GM19193 (cell line): ENCODE measurements around the gene FAM120A.

Source experiments
- POLR2A ChIP-seq: IDR thresholded peaks from 4 replicates; pipeline ENCODE4 v1.6.1; 2011; ENCODE audit not compliant: insufficient read depth, insufficient read length; ENCODE audit errors: extremely low read depth

Gene FAM120A

GRCh38 chr9:93480262-93480661 lies 28.8 kb downstream of the FAM120A start:
- TF ChIP-seq POLR2A = no peak

GRCh38 chr9:93480728-93481324 lies 29.3 kb downstream of the FAM120A start:
- TF ChIP-seq POLR2A = no peak

GRCh38 chr9:93483497-93483896 lies 32.0 kb downstream of the FAM120A start:
- no peak for TF ChIP-seq POLR2A

DNA sequence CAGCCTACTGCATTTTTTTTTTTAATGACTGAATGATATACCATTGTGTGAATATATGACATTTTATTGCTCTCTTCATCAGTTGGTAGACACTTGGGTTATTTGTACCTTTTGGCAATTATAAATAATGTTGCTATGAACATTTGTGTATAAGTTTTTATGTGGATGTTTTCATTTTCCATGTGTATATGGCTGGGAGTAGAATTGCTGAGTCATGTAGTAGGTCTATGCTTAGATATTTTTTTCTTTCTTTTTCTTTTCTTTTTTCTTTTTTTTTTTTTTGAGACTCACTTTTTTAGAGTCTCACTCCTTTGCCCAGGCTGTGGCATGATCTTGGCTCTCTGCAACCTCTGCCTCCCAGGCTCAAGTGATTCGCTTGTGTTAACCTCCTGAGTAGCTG lies 34.8 kb downstream of the FAM120A start:
- no peak for TF ChIP-seq POLR2A

DNA sequence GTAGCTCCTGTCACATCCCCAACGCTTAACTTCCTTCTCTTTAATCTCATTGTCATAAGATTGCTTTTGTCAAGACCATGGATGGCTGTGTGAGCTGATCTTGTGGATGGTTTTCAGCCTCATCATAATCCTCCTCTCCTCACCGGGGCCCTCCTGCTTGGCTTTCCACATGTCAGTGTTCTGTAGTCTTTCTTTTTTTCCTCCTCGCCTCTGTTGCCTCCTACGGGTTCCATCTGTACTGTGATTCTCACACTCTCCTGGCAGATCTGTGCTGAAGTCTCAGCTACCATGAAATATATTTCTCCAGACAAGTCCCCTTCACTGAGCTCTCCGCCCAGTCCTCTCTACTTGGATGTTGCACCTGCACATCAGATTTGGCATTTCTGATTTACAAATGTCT lies 36.8 kb downstream of the FAM120A start:
- TF ChIP-seq POLR2A = no peak

DNA sequence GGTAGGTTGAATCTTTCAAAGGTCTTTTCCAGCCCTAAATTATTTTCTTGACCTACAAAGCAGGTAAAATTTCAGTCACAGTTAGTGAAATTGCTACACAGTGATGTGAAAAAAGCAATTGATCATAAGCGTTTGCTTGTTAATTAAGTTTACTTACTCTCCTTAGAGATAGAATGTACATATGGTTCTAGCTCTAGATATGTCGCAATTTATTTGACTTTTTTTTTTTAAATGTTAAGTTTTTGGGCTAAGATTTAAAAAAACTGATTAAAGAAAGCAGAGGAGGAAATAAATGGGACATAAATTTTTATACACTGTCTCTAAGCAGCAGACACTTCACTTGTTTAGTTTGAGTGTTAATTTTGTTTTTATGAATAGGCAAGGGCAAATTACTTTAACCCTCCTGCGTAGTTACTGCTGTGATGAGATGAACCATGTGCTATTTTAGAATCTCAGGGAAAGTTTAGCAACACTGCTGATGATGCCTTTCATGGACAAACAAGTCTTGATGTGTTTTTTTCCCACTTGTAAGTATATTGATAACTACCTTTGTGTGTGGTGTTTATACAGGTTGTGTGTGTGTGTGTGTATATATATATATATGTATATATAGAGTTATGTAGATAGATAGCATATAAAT lies 40.2 kb downstream of the FAM120A start:
- TF ChIP-seq POLR2A = no peak

DNA sequence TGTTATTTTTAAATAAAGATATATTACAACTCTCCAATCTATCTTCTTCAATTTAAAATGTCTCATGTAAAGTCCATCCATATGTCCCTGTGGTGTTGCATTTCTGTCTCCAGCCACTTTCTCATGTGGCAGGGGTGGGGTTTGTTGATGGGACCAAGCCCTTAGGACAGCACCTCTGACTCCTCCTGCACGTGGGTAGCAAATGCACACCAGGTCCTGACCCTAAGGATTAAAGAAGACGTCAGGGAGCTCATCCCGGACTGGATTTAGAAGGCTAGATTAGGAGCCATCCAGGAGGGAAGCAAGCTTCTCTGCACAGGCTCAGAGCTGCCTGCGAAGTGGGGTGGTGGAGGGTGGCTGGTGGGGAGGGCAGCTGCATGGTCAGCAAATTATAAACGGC lies 40.8 kb downstream of the FAM120A start:
- no peak for TF ChIP-seq POLR2A

- no peak for TF ChIP-seq POLR2A
Observed at GRCh38 chr9:93493949-93494348, 42.5 kb downstream of the FAM120A start.

DNA sequence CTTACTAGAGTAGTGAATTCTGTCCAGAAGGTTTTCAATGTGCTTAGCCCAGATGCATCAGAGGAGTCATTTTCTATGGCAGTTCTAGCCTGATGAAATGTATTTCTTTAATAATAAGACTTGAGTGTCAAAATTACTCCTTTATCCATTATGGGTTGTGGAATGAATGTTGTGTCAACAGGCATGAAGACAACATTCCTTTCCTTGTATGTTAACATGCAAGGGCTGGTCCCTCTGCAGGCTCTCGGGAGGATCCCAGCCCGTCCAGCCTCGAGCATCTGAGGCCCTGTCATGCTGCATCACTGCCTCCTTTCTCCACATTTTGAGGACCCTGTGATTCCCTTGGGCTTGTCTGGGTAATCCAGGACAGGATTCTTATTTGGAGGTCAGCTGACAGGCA lies 44.8 kb downstream of the FAM120A start:
- no peak for TF ChIP-seq POLR2A

DNA sequence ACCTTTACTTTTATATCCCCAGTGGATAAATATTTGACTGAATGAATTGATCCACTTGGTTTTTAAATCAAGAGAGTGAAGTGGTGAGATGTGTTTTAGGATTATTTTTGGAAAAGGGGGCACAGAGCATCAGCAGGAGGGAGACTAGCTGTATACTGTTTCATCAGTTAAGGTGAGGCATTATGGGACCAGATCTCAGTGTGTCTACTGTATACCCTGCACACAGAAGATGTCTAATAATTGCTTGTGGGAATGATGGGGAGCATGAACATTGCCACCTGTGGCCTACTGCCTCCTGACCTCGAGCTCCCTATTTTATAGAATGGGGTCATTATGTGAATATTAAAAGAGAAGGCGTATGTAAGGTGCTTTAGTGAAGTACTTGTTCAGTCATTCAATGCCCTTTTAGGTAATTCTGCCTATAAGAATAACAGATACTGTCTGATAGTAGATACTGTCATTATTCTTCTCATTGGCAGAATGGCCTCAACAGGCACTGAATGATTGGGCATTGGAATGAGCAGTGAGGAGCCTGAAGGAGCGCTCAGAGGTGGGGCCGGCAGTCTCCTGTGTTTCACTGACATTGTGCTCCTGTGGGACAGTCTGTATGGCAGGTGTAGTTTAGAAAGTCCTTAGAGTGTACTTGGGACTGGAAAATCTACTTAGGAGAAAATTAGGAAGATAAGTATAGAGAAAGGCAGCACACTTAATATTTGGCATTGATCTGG lies 49.2 kb downstream of the FAM120A start:
- TF ChIP-seq POLR2A = no peak

DNA sequence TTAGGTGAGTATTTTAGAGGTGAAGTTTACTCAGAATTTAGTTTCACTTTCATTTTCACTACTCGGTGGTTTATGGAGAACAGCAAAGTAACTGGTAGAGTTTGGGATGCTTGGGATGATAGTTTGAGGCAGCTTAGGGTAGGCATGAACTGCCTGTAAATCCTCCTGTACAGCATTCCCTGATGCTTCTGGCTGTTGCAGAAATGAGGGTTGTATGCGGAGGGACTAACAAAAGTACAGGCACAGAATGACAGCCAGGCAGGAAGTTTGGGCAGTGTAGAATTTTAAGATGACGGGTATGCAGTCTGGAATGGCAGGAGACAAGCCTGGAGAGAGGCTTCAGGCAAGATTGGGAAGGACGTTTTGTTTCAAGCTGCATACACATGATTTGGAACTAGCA lies 49.9 kb downstream of the FAM120A start:
- no peak for TF ChIP-seq POLR2A

GRCh38 chr9:93503381-93503780 lies 51.9 kb downstream of the FAM120A start:
- TF ChIP-seq POLR2A = no peak

GRCh38 chr9:93505541-93506132 lies 54.2 kb downstream of the FAM120A start:
- no peak for TF ChIP-seq POLR2A

- no peak for TF ChIP-seq POLR2A
Observed at GRCh38 chr9:93507768-93508167, 56.3 kb downstream of the FAM120A start.

GRCh38 chr9:93508207-93508606 lies 56.7 kb downstream of the FAM120A start:
- no peak for TF ChIP-seq POLR2A

- no peak for TF ChIP-seq POLR2A
Observed at GRCh38 chr9:93509084-93509483, 57.6 kb downstream of the FAM120A start.
